HG03457 (cell line): ENCODE results near the gene FAM13A.
A peak's percentile ranks its signal among the peaks of the same experiment; 100 is the strongest.

Experiments used
- ATAC-seq: cut with Tn5 transposase; IDR thresholded peaks from one replicate; pipeline ENCODE4 v1.9.1; 2021; ENCODE audit warnings: moderate number of reproducible peaks; ENCODE audit not compliant: unreplicated experiment

FAM13A gene

DNA sequence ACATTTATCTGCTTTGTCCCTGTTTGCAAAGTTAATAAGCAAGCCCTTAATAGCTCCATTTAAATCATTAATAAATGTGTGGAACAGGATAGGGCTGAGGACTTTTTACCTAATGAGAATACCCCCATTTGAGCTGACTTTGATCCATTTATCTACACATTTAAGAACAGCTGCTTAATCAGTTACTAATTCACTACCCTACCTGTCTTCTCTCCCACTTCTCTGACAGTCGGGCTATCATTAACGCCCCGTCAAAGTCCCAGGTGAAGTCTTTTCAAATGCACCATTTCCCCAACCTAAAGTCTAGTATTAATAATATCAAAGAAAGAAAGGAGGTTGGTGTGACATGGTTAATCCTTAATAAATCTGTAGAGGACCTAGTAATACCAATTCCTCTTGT, 302.2 kb downstream of the FAM13A start:
- ATAC-seq, result no peak

GRCh38 chr4:88753658-88754571, 303.1 kb downstream of the FAM13A start:
- no peak for ATAC-seq

- no peak for ATAC-seq
Measured at GRCh38 chr4:88752754-88753153, 304.2 kb downstream of the FAM13A start.

DNA sequence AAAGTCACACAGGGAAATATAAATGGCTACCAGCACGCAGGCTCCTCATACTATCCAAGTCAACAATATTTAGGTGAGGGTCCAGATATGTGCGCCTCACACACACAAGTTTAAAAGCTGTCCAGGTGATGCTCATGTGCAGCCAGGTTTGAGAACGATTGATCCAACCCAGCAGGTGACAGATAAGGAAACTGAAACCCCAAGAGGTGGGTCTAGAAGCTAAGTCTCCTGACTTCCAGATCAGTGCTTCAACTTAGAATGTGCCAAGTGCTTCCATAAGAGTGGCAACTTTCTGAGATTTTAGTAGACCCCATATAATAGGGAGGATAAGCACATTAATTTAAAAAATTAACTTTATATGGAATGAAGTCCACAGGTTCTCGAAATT, 304.9 kb downstream of the FAM13A start:
- ATAC-seq, result no peak

DNA sequence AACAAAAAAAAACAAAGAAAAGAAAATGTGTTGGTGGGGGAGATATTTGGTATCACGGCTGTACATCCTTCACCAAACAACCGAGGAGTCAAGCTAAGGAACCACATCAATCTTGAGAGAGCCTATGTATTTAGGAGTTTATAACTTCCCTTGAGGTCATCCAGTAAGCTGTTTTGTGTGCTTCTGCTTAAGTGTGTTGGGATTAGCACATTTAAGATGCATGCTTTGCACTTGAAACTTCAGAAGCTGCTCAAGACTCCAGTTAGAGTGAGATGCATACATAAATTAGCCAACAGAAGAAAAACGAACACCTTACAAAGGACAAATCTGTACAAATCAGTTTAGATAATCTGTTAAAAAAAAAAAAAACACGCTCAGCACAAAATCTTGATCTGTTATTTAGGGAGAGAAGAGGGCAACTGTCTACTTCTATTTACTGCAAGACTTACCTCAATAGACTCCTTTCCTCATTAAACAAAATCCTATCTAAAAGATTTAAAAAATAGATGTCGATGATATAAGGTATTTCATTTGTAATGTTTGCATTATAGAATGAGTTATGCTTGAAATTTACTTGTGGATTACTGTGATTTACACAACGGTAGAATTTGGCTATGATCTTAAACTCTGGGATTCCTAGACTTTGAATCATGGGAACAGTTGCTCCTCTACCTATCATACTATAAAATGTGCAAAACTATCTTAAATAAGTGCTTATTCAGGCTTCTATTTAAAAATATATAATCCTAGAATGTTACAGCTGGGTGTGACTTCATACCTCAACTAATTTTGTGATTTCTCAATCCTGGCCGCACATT, 305.5 kb downstream of the FAM13A start:
- ATAC-seq, result no peak

DNA sequence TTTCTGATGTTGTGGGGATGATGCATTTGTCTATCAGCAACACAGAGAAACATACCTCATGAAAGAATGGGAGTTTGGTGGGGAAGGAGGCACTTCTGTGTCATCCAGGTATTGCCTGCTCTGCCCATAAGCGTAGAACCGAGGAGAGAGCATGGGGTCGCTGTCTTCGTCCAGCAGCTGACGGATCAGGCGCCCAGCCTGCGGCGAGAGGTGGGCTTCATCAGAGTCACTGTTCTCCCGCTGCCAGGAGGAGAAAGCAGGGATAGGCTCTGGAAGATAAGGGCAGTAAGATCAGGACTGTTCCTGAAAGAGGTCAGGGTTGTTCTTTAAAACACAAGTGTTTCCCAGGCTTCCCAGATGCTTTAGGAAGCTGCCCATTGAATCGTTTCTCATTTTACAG, 306.6 kb downstream of the FAM13A start:
- no peak for ATAC-seq

DNA sequence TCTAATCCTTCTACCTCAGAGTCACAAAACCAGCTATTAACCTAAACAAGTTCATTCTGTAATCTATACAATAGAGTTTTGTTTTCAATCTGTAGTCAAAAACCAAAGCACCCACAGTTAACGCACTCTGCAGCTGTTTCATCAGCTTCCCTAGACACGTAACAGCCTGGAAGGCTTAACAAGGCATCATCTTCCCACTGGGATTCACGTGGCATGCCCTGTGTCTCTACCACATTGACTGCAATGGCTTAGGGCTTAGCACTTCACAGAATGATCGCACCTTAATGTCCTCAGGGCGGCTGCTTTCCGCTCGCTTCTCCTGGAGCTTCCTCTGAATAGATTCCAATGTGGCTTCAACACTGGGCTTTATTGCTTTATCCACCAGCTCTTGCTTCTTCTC, 309.6 kb downstream of the FAM13A start:
- no peak for ATAC-seq

GRCh38 chr4:88746206-88746605, 310.8 kb downstream of the FAM13A start:
- ATAC-seq, result no peak

GRCh38 chr4:88745581-88746163, 311.3 kb downstream of the FAM13A start:
- no peak for ATAC-seq

GRCh38 chr4:88745175-88745574, 311.8 kb downstream of the FAM13A start:
- ATAC-seq, result no peak

GRCh38 chr4:88744609-88745008, 312.4 kb downstream of the FAM13A start:
- ATAC-seq, result no peak

- no peak for ATAC-seq
Measured at GRCh38 chr4:88743696-88744095, 313.3 kb downstream of the FAM13A start.

DNA sequence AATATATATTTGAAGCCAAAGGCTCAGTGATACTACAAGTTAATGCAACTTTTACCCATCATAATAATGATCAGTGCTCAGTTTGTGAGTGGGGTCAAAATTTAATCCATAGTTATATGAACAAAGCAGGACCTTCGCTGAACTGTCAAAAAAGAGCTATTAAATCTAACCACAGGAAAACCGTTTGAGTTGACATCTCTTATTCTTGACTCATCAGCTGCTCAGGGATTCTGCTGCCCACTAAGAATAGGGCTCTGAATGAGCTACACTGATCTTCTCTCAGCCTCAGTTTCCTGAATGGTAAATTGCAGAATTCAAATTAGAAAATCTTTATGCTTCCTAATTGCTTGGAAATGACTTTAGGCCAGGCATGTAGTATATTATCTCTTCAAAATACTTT, 314.4 kb downstream of the FAM13A start:
- ATAC-seq, result no peak

DNA sequence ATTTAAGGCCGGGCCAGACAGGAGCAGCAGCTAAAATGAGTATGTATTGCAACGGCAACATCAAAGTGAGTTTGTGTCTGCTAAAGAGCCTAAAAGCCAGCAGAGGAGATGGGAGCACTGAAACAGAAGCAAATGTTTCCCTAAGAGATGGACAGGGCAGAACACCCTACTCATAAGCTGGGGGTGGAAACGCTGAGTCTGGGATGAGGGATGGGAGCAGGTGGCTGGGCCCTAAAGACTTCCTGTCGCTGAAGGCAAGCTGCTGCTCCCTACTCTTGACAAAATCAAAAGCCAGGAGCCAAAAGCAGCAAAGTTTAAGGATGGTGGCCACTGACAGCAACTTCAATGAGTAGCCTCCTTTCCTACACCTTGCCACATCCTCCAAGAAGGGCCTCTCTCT, 318.8 kb downstream of the FAM13A start:
- ATAC-seq, result no peak

DNA sequence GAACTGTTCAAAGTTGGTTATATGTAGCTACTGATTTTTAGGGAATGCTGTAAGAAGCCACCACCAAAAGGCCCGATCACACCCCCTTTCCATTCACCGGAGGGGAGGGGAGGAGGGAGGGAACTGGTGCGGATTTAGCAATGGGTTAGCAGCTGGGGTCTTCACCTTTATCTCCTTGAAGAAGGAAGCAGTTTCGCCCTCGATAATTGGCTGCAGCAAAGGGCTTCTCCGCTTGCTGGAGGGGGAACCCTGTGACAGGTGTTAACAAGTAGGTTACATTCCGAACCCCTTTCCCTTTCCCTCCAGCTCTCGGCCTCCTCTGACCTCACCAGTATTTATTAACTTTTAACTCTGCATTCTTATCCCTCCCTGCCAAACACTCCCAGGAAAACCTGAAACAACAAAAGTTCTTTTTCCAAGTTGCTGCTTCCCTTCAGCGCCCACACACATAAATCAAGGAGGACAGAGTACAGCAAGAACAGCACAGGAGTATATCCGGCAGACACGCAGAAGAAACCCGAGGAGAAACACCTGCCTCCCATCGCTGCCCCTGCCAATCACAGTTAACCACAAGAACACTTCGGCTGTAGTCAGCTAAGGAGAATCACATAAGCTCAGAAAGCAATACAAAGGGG, 319.6 kb downstream of the FAM13A start:
- peak; percentile 82 for ATAC-seq

GRCh38 chr4:88736264-88736663, 320.7 kb downstream of the FAM13A start:
- no peak for ATAC-seq

- ATAC-seq, result no peak
Measured at GRCh38 chr4:88735564-88735963, 321.4 kb downstream of the FAM13A start.

- ATAC-seq, result no peak
Measured at GRCh38 chr4:88734403-88734949, 322.5 kb downstream of the FAM13A start.

DNA sequence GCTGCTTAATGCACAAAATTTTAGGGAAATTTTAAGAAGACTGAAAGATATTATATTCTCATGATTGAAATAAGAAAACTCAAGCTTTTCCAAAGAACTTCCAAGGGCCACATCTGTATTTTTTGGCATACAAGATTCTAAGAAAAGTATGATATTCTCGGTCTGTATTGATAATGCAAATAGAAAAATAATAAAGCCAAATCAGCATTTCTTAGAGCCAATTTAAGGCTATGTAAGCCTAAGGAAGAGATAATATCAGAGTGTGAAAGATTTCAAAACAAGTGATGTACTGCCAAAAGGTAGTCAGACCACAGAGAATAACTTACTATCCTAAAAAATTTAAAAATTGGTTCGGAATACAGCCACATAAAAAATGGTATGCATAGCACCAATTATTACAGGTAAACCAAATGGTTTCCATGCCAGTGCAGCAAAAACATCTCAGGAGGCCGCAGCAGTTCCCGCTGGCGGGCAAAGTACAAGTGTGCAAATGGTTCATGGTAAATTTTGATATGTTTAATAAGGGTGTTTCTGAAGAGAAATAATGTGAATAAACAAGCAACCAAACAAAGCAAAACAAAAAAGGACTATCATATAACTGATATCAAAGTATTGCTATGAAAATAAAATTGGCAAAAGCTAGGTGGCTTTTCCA, 324.1 kb downstream of the FAM13A start:
- no peak for ATAC-seq

- ATAC-seq, result no peak
Measured at GRCh38 chr4:88731381-88731780, 325.6 kb downstream of the FAM13A start.
